Glomerular endothelial cell (primary cell): Measurements from ENCODE around the gene GATA2. TPM values are rescaled to one million over a fixed set of nuclear protein-coding genes. Genes with fewer than 3 reads are reported as not detected.

Experiments used
- DNase-seq: peaks from one replicate; pipeline ENCODE4 v3.0.0-alpha.2; 2011; ENCODE audit warnings: low read depth, low spot score; ENCODE audit errors: extremely low read depth
- total RNA-seq: library from RNA; depleted of rRNA; stranded (reverse); fragments of >200 nt; gene quantifications from 2 replicates; pipeline ENCODE4 v1.2.3, GENCODE V29; 2015

Gene GATA2
- total RNA-seq: 28.2 and 46.6 TPM in 2 replicates

DNA sequence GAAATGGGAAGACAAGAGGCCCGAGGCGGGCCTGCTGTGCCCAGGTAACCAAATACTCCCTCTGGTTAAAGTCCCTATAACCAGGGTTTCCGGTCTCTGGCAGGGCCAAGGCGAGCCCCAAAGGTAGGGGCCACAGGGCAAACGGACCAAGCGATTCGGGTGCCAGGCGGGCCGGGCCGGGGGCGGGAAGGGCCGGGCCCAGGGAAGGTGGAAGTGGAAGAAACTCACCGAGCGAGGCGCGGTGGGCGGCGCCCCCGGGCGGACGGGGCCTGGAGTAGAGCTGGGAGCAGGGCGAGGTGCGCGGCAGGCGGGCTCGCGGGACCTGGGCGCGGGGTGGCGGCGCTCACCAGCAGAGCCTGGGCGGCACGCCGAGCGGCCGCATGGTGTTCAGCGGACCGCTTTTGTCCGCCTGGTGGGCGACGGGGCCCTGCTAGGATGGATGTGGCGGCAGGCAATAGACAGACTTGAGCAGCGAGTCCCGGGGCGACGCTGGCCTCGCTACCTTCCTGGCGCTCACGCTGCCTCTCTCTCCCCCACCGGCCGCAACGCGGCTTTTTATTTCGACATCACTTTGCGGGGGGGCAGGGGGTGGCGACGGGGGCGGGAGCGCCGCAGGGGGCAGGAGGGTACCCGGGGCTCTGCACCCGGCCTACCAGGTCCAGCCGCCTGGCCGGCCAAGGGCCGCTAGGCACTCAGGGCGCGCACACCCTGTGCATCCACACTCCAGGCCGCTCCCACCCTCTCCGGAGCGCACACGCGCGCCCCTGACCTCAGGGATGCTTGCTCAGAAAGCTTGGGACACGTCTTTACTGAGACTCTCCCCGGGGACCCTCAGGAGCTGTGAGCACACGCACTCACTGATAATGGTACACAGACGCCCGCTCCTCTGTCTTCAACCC is at the start of gene GATA2:
Gene GATA2 (minus strand): TSS at position 531 of the 899 bp plus-strand sequence. CDS start 6,170 bp downstream, outside the sequence.
- DNase-seq: no peak

GRCh38 chr3:128541246-128541645 is 48.2 kb upstream of the GATA2 start:
- no peak for DNase-seq

- no peak for DNase-seq
These were observed 46.4 kb upstream of the GATA2 start for GRCh38 chr3:128539376-128539775.

DNA sequence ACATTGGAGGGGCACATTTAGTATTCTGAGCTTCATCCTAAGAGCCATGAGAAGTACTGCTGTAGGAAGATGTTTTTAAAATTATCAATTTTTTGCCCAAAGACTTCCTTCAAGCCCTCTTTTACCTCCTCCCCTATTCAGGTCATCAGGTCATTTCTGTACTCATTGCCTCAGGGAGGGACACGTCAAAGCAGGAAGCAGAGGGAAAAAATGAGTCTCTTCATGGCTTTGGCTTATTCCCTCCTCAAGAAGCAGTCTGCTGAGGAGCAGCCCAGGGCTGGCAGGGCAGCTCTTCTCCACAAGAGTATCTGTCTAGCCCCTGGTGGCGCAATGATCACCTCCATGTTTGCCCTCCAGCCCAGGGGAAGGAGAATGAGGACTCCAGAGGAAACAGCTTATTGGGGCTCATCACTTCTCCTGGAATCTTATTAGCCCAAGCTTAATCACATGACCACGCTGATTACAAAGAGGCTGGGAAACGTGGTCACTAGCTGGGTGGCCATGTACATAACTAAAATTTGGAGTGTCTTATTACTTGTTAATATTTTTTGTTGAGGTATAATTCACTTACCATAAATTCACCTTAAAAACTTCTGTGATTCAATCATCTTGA is 44.2 kb upstream of the GATA2 start:
- no peak for DNase-seq

DNA sequence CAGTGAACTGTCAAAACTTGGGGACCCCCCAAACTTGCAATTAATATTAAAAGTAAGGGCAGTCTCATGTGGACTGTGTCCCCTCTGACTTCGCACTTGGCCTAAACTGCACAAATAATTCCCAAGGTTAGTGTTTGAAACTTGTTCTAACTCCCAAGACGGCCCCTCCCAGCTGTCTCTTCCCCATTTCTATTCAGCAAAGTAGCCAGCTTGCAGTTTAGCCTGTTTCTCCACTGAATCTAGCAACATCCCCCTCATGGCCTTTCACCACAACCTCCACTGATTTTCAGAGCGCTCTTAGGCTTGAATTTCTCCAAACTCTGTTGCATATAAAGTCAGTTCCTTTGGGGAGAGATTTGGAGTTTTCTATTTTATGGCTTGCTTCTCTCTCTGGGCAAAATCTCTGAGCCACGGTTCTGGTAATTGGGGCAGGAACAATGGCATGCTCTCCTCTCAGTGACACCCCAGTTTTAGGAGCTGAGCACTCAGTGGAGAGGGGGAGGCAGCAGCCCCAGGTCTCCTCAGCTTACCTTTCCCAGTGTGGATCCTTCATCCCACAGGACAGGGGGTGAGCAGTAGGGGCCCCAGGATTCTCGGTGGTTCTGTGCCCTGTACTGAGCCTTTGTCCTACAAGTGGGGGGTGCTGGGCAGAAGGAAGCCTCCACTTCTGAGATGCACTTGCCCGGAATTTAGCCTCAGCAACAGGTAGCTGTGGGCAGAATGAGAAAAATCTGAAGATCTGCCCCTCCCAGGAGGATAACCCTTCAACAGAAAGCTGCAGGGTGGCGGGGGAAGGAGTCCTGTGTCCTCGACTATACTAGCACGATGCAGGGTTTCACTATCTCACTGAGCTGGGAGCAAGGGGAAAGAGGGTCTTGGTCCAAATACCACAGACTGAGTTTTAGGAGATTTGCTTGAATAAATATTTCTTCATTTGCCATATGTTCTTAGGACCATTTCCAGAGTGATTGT is 39.3 kb upstream of the GATA2 start:
- no peak for DNase-seq

- DNase-seq: no peak
These were observed 31.6 kb upstream of the GATA2 start for GRCh38 chr3:128524374-128525299.

DNA sequence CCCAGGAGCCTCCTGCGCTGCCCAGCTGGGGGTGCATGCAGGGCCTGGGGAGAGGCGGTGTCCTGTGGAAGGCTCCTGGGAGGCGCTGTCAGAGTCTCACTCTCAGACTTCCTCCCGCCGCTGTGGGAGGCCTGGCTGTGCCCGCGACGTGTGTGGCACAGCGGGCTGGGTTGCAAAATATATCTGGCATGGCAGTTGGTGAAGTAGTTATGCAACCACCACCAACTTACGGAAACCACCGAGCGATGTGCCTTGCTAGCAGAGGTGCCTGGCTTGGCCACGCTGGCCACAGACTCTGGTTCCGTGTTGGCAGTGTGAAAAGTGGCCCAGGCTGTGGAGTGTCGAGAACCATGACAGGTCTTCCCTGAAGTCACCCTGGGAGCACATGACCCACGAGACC is 30.6 kb upstream of the GATA2 start:
- no peak for DNase-seq

- DNase-seq: no peak
These were observed 28.7 kb upstream of the GATA2 start for GRCh38 chr3:128521715-128522114.

DNA sequence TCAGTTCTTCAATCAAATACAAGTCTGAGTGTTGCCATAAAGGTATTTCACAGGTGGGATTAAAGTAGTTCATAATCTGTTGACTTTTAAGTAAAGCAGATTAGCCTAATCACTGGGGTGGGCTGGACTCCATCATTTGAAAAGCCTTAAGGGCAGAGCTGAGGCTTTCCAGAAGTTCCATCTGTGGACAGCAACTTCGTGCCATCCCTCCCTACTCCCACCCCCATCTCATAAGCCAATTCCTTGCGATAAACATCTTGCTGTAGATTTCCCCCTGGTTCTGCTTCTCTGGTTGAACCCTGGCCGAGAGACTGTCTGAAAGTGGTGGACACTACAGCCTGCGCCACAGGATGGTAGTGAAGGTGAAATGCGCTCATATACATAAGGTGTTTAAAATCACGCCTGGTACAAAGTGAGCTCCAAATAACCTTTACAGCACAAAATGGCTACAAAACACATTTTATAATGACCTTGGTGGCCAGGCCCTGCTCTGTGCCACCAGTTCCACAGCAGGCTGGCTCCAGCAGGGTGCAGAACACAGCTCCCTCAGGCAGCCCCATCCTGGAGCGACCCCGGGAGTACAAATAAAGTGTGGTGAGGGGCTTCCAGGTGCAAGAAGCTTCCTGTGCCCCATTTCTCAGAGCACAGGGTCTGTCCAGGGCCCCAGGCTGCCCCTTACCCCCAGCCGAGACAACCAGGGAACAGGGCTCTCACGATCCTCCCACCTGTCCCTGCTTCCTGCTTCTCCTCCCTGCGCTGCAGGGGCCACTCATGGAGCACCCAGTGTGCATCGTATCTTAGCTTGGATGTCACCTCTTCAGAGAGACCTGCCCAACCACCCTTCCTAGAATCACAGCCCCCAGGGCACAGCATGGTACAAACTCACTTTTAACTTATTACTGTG is 25.8 kb upstream of the GATA2 start:
- no peak for DNase-seq

DNA sequence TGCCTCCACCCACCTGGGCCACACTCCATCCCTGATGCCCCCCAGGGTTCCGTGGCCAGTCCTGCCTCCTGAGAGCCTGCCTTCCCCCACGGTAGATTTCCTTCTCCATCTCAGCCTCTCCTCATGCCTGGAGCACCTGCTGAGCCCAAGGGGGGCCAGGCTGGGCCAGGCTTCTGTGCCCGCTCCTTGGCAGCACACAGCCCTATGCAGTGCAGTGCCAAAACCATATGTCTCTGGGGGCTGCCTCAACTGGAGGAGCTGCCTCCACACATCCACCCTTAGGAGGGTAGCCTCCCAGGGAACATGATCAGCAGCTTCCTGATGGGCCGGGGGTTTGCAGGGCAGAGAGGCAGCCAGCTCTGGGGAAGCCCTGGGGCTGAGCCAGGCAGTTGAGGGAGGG is 24.6 kb upstream of the GATA2 start:
- no peak for DNase-seq

DNA sequence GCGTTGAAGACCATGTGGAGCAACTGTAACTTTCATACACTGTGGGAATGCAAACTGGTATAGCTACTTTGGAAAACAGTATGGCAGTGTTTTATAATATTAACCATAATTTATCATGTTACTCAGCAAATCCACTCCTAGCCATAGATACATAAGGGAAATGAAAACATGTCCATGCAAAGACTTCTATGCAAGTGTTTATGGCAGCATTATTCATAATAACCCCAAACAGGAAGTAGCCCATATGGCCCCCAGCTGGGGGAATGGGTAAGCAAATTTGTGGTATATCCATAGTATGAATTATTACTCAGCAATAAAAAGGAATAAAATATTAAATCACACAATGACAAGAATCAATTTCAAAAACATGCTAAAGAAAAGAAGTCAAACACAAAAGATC is 23.0 kb upstream of the GATA2 start:
- DNase-seq: no peak

DNA sequence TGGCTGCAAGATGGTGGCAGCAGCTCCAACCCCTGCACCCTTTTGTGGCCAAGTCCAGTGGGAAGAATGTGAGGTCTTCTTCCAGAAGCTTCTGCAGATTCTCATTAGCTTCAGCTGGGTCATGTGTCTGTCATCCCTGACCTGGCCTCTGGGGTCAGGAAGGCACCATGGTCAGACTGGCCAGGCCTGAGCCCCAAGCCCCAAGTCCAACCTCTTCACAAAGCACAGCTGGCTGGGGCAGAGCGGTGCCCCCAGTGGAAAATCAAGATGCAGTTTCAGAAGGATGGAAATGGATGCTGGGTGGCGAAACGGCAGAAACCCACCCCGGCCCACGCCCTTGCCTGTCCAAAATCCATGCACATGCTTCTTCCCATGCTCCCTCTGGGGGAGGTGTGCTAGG is 15.9 kb upstream of the GATA2 start:
- DNase-seq: no peak

- DNase-seq: no peak
These were observed 13.8 kb upstream of the GATA2 start for GRCh38 chr3:128506754-128507153.

GRCh38 chr3:128505771-128506170 is 12.8 kb upstream of the GATA2 start:
- DNase-seq: no peak

DNA sequence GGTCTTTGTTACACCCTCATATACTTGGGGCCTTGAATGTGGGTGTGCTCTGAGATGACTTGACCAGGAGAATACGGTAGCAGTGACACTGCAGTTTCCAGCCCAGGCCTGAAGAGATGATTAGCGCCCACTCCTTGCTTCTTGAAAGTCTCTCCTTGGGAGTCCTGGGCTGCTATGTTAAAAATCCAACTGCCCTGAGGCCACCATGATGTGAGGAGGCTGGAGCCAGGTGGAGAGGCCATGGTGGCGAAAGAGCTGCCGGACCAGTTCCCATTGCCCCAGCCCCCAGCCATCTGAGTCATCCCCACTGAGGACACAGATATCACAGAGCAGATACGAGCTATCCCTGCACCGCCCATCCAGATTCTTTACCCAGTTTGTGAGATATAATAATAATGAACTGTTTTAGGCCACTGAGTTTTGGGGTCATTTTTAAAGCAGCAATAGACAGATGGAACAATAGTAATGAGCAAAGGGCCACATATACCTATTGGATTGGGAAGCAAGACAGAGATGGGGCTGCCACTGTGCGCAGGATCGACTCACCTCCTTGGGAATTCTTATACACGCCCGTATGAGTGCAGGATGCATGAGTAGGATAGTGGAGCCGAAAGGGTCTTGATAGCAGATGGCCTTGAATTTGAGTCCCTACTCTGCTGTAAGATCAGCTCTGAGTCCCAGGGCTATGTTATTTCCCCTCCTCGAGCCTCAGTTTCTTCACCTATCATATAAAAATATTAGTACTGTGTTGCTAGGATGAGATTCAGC is 12.1 kb upstream of the GATA2 start:
- DNase-seq: no peak

GRCh38 chr3:128504533-128504915 is 11.5 kb upstream of the GATA2 start:
- no peak for DNase-seq

GRCh38 chr3:128503751-128504532 is 10.9 kb upstream of the GATA2 start:
- DNase-seq: no peak
